Skin epidermis (tissue), 12 donors: ENCODE measurements around the gene WNT16.

Experiments
- H3K27ac ChIP-seq, 21 experiments: fragments of 200-600 bp; sonication (generic) in 11 of 21; one replicate each; pipeline ENCODE4 v1.5.0; 2020; ENCODE audit warnings: mild to moderate bottlenecking in 3 of 21, inconsistent platforms in 2 of 21, moderate library complexity in 2 of 21
- H3K4me3 ChIP-seq, 7 experiments: fragments of 200-600 bp; sonication (generic) in 2 of 7; one replicate each; pipeline ENCODE4 v1.5.0; 2020; ENCODE audit warnings: inconsistent platforms in 2 of 7, mild to moderate bottlenecking in 2 of 7, moderate library complexity in 1 of 7

WNT16 gene

DNA sequence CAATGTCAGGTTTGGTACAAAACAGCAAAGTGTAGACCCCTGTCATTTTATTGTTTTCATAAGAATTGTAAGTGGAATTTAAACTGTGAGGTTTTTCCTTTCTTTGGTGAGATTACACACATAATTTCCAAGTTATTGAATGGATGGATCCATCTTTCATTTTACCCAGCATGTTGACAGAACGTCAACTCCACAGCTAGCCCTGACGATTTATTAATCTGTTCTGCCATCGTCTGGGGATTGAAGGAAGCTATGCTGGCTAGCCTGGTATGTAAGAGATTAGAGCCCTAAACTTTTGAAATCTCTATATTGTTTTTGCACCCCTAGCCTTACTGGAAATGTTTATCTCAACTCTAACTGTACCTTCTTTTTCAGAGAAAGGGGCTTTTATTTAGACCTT is 8.6 kb downstream of the WNT16 start:
- H3K27ac ChIP-seq = no peak overlapping the region
- no peak overlapping the region for H3K4me3 ChIP-seq

GRCh38 chr7:121339082-121339481 is 10.3 kb downstream of the WNT16 start:
- Histone ChIP-seq H3K4me3 (no peak overlapping the region), H3K27ac (no peak overlapping the region)

- no peak overlapping the region for H3K4me3 ChIP-seq
- H3K27ac ChIP-seq = no peak overlapping the region
Measured at GRCh38 chr7:121341933-121342332, 13.1 kb downstream of the WNT16 start.

- no peak overlapping the region for H3K4me3 ChIP-seq
- no peak overlapping the region for H3K27ac ChIP-seq
Measured at GRCh38 chr7:121342631-121343030, 13.8 kb downstream of the WNT16 start.

DNA sequence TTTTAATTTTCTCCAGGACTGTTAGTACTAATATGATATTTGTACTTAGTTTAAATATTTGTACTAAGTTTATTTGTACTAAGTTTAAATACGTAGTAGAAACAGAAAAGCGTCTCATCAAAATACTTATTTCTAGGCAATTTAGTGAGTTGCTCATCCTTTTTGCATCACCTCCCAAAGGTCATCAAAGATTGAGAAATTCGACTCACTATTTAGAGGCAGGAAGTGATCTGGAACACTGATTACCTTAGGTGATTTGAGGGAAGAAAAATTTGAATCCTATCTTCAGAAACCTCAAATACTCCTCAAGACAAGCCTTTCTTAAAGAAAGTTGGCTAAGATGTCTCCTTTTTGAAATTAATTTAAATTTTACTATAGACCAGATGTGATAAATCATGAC is 14.5 kb downstream of the WNT16 start:
- H3K27ac ChIP-seq = no peak overlapping the region
- no peak overlapping the region for H3K4me3 ChIP-seq

- no peak overlapping the region for H3K27ac ChIP-seq
- H3K4me3 ChIP-seq = no peak overlapping the region
Measured at GRCh38 chr7:121344093-121344492, 15.3 kb downstream of the WNT16 start.

- Histone ChIP-seq H3K4me3 (no peak overlapping the region), H3K27ac (peak overlapping the region in 1 of 21 experiments; percentile 8)
Measured at GRCh38 chr7:121344497-121344896, 15.7 kb downstream of the WNT16 start.

- H3K4me3 ChIP-seq = no peak overlapping the region
- no peak overlapping the region for H3K27ac ChIP-seq
Measured at GRCh38 chr7:121351682-121352081, 22.9 kb downstream of the WNT16 start.

DNA sequence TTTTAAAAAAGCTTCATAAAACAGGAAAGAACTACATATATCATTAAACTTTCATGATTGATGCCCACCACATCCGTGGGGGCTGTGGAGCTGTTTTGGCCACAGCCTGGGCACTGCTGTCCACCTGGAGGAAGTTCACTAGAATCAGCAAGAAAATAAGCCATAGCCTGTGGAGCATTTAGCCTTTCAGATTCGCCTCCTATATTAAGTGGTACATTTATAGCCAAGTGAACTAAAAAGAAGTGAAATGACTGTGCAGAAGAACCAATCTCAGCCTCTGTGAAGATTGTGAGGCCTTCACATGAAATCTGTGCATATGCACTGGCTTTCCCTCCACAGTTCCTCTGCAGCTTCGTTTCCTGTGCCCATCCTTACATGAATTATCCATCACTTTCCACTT is 23.5 kb downstream of the WNT16 start:
- Histone ChIP-seq H3K27ac (no peak overlapping the region), H3K4me3 (no peak overlapping the region)

DNA sequence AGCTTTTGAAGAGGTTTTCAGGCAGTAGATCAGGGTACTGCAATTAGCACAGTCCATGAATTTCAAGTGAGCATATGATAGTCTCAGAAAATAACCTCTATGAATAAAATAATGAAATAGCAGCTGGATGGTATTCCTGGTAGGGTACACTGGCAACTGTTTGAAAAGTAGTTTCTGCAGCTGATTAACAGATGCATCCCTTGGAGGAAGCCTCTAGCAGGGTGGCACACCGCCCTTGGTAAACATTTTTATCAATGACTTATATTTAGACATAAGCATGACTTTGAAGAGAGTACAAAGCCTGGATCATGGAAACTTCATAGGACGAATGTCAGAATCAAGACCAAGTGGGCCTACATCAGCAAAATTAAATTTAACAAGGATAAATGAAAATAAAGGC is 26.8 kb downstream of the WNT16 start:
- Histone ChIP-seq H3K27ac (no peak overlapping the region), H3K4me3 (no peak overlapping the region)

GRCh38 chr7:121360564-121360963 is 31.8 kb downstream of the WNT16 start:
- Histone ChIP-seq H3K27ac (no peak overlapping the region), H3K4me3 (no peak overlapping the region)

DNA sequence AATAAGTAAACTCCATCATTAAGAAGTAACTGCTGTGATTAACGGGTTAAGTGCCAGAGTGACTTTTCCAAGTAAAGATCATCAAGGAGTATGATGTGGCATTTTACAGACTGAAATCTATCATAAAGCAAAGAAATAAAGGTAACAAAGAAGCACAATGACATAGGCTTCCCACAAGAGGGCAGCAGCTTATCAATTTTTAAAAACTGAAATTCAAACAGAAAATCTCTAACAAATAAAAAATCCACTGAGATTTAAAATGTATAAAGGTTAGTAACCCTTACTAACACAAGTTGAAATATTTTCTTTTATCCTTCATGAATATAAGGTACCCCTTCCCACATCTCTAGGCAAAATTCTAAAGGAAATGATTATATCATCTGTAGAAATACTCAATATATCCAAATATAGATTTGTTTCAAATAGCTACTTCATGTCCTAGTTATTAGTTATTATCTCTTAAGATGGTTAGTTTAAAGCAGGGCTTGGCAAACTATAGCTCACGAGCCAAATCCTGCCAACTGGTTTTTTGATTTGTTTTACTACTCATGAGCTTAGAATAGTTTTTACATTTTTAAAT is 38.1 kb downstream of the WNT16 start:
- peak overlapping the region in 2 of 21 experiments; percentile 4 to 5 for H3K27ac ChIP-seq
- no peak overlapping the region for H3K4me3 ChIP-seq

DNA sequence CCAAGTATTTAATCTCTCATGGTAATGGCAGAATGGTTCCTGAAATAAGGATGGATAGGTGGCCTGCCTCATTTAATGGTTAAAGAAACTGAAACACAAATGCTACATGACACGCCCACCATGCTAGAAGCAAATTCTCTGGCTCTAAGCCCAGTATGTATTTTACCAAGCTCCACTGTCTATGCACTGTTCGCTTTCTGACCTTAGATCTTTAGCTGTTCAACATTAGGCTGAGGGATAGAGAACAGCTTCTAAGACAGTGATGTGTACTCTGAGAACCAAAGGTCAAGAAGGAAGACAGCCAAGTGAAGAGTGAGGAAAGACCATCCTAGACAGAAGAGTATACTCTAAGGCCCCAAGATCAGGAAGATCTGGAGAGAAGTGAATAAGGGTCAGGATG is 40.7 kb downstream of the WNT16 start:
- H3K4me3 ChIP-seq = no peak overlapping the region
- peak overlapping the region in 2 of 21 experiments; percentile 29 to 34 for H3K27ac ChIP-seq

DNA sequence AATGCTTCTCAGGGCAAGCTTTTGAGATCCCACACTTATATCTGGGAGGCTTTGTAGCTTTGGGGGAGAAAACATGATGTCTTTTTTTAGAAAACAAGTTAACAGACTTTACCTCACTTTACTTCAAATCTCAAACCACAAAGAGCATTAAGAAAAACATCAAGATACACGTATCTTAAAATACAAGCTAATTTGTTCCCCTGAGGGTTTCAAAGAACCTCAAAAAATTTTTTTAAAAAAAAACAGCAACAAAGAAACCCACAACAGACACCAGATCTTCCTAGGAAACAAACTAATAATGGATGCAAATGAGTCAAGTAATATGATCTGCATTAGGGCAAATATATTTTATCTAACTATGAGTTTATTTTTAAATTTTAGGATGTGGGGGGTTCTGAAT is 42.6 kb downstream of the WNT16 start:
- H3K27ac ChIP-seq = no peak overlapping the region

GRCh38 chr7:121371883-121372282 is 43.1 kb downstream of the WNT16 start:
- peak overlapping the region in 1 of 21 experiments; percentile 47 for H3K27ac ChIP-seq
- H3K4me3 ChIP-seq = no peak overlapping the region

More for the DNA sequence above, 42.6 kb downstream of the WNT16 start:
- H3K4me3 ChIP-seq = no peak overlapping the region

DNA sequence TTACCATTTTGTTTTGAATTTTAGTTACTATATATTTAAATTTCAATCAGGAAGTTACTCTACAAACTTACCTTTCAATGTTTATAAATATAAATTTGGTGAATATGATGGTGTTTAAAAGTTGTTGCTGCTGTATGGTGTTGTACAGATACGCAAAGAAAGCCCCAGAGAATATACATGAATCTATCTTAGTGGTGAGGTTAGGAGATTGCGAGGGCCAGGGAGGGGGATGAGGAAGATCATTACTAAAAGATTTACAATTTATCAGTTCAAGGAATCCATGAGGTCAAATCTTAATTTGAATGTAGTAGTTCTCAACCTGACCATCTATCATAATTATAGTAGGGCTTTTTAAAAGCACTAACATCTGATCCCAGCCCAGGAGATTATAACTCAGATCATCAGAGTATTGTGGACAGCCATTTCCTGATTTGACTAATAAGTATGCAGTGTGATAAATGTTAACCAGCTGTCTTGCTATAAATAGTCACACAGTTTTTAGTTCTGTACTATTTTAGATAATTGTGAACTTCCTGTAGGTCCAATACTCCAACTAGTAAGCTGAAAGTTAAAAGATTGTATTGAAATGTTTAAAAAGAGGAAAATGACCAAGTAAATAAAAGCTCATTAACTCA is 43.7 kb downstream of the WNT16 start:
- peak overlapping the region in 4 of 21 experiments; percentile 0 to 47 (median 29) for H3K27ac ChIP-seq

DNA sequence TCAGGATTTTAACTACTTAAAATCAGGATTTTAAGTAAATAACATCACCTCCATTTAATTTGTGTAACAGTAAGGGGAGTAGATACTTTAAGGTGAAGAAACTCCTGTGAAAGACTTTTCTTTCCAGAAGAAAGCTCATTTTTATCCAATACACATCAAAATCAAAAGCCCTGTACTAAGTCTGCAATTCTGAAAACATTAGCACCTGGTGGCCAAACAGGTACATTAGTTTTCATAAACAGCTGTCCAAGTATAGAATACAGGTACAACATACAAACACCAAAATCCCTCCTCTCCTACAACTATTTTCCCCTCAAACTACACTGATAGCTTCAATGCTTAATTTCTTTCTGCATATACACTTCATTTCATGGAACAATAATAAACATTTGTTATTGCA is 44.4 kb downstream of the WNT16 start:
- H3K27ac ChIP-seq = peak overlapping the region in 4 of 21 experiments; percentile 0 to 47 (median 29)
- no peak overlapping the region for H3K4me3 ChIP-seq

More for the DNA sequence above, 43.7 kb downstream of the WNT16 start:
- no peak overlapping the region for H3K4me3 ChIP-seq

- Histone ChIP-seq H3K27ac (no peak overlapping the region), H3K4me3 (no peak overlapping the region)
Measured at GRCh38 chr7:121376979-121377378, 48.2 kb downstream of the WNT16 start.

- Histone ChIP-seq H3K4me3 (no peak overlapping the region), H3K27ac (no peak overlapping the region)
Measured at GRCh38 chr7:121379930-121380329, 51.1 kb downstream of the WNT16 start.

DNA sequence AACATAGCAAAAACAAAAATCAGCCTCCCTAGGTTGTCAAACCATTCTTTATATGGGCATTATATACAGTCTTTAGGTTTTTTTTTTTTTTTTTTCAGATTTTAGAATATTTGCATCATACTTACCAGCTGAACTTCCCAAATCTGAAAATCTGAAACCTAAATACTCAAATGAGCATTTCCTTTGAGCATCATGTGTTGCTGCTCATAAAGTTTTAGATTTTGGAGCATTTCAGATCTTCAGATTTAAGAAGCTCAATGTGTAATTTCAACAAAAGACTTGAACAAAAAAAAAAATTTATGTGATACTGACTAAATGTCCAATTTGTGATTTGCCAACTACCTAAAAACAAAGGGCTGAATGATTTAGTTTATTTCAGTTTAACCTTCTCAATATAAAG is 53.7 kb downstream of the WNT16 start:
- Histone ChIP-seq H3K27ac (no peak overlapping the region), H3K4me3 (no peak overlapping the region)

DNA sequence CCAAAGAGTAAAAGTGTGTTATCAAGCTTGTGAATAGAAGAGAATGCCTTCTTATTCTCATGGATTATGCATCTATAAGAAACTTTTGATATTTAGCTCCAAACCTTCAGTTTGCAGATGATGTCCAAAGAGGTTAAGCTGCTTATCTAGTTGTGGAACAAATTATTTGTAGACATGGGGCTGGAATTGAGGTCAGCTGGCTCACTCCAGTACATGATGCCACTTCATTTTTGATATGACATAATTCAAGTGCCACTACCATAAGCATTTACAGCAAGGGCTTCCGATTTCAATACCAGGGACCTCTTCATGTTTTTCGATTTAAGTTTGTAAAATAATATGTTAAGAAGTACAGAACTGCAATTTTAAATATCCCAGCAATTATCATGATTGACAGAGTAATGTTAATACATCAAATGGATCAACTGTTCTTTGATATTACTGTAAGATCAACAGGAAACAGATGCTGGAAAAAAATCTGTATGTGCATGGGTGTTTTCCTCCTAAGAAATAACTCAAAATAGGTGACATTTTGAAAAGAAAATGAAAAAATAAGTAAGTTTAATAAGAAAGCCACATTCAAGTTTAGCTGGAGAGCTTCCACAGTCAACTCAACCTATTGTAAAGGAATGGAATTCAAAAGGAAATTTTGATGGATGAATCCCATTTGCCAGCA is 54.6 kb downstream of the WNT16 start:
- Histone ChIP-seq H3K27ac (no peak overlapping the region), H3K4me3 (no peak overlapping the region)
